OCI-LY3 (cell line): ENCODE results near the gene EP300.
"Not testable (repeated sequence)": the region's sequence is repeated elsewhere in the genome, so short reads cannot be mapped to it uniquely, and the experiment has no call there.

Experiments
- H2AFZ ChIP-seq: fragments of 200-600, 300-600 bp; shearing (Covaris generic); 2 replicates; pipeline ENCODE4 v1.6.0; 2014; ENCODE audit warnings: antibody characterized with exemption, low read depth, low read length
- H3K27ac ChIP-seq: fragments of 200-600, 300-600 bp; sonication (generic); 2 replicates; pipeline ENCODE4 v1.5.1; 2014; ENCODE audit warnings: mild to moderate bottlenecking, low read length, moderate library complexity, mixed read lengths
- H3K27me3 ChIP-seq: fragments of 200-600, 300-600 bp; sonication (generic); 2 replicates; pipeline ENCODE4 v1.6.1; 2014; ENCODE audit warnings: low read depth, low read length, mixed read lengths
- H3K36me3 ChIP-seq: fragments of 200-600, 300-600 bp; sonication (generic); replicated peaks from 2 replicates; pipeline ENCODE3; 2014; ENCODE audit warnings: low read depth, low read length, mixed read lengths
- H3K4me1 ChIP-seq: fragments of 300-600, 200-600 bp; sonication (generic); 2 replicates; pipeline ENCODE4 v1.6.1; 2014; ENCODE audit warnings: low read length, mixed read lengths
- H3K4me2 ChIP-seq: fragments of 200-600, 300-600 bp; sonication (generic); 2 replicates; pipeline ENCODE4 v1.6.1; 2014; ENCODE audit warnings: low read length, mixed read lengths
- H3K4me3 ChIP-seq: fragments of 300-600, 200-600 bp; sonication (generic); 2 replicates; pipeline ENCODE4 v1.5.1; 2014; ENCODE audit warnings: antibody characterized with exemption, mild to moderate bottlenecking, low read length, moderate library complexity
- H3K79me2 ChIP-seq: fragments of 300-600, 200-600 bp; shearing (Covaris generic); 2 replicates; pipeline ENCODE4 v1.6.1; 2014; ENCODE audit warnings: mild to moderate bottlenecking, low read length, mixed read lengths
- H3K9ac ChIP-seq: fragments of 300-600, 200-600 bp; shearing (Covaris generic); 2 replicates; pipeline ENCODE4 v1.6.0; 2014; ENCODE audit warnings: mild to moderate bottlenecking, low read length, moderate library complexity
- H3K9me3 ChIP-seq: fragments of 200-600, 300-600 bp; shearing (Covaris generic); 2 replicates; pipeline ENCODE4 v1.6.1; 2014; ENCODE audit warnings: low read length, mixed read lengths; ENCODE audit not compliant: insufficient read depth
- H4K20me1 ChIP-seq: fragments of 200-600, 300-600 bp; sonication (generic); 2 replicates; pipeline ENCODE4 v1.6.1; 2016; ENCODE audit warnings: low read length, mixed read lengths; ENCODE audit not compliant: insufficient read depth
- CTCF ChIP-seq: fragments of 200-600, 300-600 bp; sonication (generic); IDR thresholded peaks from 2 replicates; pipeline ENCODE4 v1.5.1; 2014; ENCODE audit warnings: antibody characterized with exemption, low read length, low read depth
- EZH2phosphoT487 ChIP-seq: fragments of 200-600 bp; shearing (Covaris generic); IDR thresholded peaks from 2 replicates; pipeline ENCODE4 v1.6.1; 2018; ENCODE audit warnings: antibody characterized with exemption, mixed run types, low read depth

The EP300 gene

DNA sequence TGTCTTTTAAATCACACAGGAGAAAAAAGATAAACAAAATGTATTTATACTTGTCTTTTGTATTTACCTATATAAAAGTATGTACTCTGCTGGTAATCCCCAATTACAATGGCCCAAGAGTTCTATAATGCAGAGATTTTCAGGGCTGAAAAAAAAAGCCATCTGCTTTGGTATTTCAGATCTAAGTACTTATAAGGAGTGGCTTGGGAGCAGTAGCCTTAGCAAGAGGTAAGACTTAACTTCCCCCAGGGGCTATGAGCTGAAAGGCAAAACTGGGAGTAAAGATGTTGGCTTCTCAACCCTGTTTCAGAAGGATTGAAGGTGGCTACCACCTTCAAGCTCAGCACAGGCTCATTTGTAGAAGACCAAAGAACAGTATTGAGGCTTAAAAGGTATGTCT is 35.3 kb upstream of the EP300 start:
- H3K36me3 ChIP-seq: no peaks in the 10 kb centered on the region
- TF ChIP-seq CTCF: no peak
- TF ChIP-seq EZH2phosphoT487: no peak
- H3K9me3 ChIP-seq: no peaks in the 10 kb centered on the region
- H2AFZ ChIP-seq: no peak overlapping the region
- no peaks in the 10 kb centered on the region for H3K4me1 ChIP-seq
- no peaks in the 10 kb centered on the region for H4K20me1 ChIP-seq
- no peak overlapping the region for H3K9ac ChIP-seq
- H3K4me2 ChIP-seq: no peak overlapping the region
- H3K4me3 ChIP-seq: no peak overlapping the region
- H3K79me2 ChIP-seq: no peaks in the 10 kb centered on the region
- H3K27ac ChIP-seq: no peak overlapping the region
- H3K27me3 ChIP-seq: no peaks in the 10 kb centered on the region

DNA sequence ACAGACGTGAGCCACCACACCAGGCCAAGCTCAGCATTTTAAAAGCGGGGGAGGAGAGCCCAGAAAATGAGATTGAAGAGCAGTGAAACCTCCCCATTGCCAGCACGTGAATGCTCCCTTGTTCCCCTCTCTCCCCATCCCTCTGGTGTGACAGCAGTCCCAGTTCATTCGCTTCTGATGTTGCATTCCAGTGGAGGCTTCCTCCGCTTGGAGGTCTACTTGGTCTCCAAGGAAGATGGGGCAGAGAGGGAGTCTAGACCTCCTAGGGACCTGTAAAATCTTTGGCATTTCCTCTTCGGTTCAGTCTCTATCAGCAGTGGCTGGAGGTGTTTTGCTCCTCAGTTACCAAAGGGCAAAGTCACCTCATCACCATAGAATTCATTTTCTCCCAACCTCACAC is 30.2 kb upstream of the EP300 start:
- Histone ChIP-seq H2AFZ (no peak overlapping the region), H3K4me1 (no peaks in the 10 kb centered on the region), H3K27me3 (no peaks in the 10 kb centered on the region), H3K9me3 (no peaks in the 10 kb centered on the region), H3K4me3 (no peak overlapping the region), H4K20me1 (no peaks in the 10 kb centered on the region), H3K4me2 (no peak overlapping the region), H3K9ac (no peak overlapping the region), H3K27ac (no peak overlapping the region), H3K79me2 (no peaks in the 10 kb centered on the region), H3K36me3 (no peaks in the 10 kb centered on the region)
- TF ChIP-seq EZH2phosphoT487 (no peak), CTCF (no peak)

DNA sequence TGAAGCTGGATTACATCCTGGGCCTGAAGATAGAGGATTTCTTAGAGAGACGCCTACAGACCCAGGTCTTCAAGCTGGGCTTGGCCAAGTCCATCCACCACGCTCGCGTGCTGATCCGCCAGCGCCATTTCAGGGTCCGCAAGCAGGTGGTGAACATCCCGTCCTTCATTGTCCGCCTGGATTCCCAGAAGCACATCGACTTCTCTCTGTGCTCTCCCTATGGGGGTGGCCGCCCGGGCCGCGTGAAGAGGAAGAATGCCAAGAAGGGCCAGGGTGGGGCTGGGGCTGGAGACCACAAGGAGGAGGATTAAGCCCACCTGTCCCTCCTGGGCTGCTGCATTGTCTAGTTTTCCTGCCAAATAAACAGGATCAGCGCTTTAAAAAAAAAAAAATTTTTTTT is 28.1 kb upstream of the EP300 start:
- not testable (repeated sequence) for H3K4me3 ChIP-seq, H3K4me2 ChIP-seq, H3K9ac ChIP-seq, H3K27me3 ChIP-seq, H3K79me2 ChIP-seq, H4K20me1 ChIP-seq, H3K9me3 ChIP-seq, H3K36me3 ChIP-seq, H3K27ac ChIP-seq, H2AFZ ChIP-seq
- peaks cover 16% of the 10 kb centered on the region for H3K4me1 ChIP-seq

DNA sequence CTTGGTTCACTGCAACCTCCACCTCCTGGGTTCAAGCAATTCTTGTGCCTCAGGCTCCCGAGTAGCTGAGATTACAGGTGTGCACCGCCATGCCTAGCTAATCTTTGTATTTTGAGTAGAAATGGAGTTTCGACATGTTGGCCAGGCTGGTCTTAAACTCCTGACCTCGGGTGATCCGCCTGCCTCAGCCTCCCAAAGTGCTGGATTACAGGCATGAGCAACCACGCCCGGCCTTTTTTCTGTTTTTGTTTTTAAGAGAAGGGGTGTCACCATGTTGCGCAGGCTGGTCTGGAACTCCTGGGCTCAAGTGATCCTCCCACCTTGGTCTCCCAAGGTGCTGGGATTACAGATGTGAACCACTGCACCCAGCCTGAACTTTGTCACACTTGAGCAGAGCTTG is 26.1 kb upstream of the EP300 start:
- H3K27me3 ChIP-seq, H3K9ac ChIP-seq, H3K79me2 ChIP-seq: not testable (repeated sequence)

DNA sequence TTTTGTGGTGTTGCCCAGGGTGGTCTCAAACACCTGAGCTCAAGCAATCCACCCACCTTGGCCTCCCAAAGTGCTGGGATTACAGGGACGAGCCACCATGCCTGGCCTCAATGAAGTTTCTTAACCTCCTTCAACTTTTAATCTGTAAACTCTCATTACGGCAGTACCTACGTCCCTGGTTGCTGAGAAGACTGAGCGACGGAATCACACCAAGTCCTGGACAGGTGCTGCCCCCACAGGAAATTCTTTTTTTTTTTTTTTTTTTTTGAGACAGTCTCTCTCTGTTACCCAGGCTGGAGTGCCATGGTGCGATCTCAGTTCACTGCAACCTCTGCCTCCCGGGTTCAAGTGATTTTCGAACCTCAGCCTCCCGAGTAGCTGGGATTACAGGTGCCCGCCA is 24.4 kb upstream of the EP300 start:
- H2AFZ ChIP-seq, H3K9me3 ChIP-seq, H3K27me3 ChIP-seq, H3K9ac ChIP-seq, H3K27ac ChIP-seq, H3K4me3 ChIP-seq, H3K79me2 ChIP-seq, H3K36me3 ChIP-seq, H4K20me1 ChIP-seq: not testable (repeated sequence)
- peak overlapping the region; percentile 84 for H3K4me2 ChIP-seq
- H3K4me1 ChIP-seq: peaks cover 31% of the 10 kb centered on the region

More for the DNA sequence above, 26.1 kb upstream of the EP300 start:
- not testable (repeated sequence) for H3K27ac ChIP-seq, H4K20me1 ChIP-seq, H2AFZ ChIP-seq, H3K36me3 ChIP-seq, H3K4me2 ChIP-seq, H3K4me3 ChIP-seq, H3K9me3 ChIP-seq
- peaks cover 31% of the 10 kb centered on the region for H3K4me1 ChIP-seq
